GM18861 (cell line): ENCODE measurements around the gene BABAM2.

Source experiments
- ATAC-seq: cut with Tn5 transposase; IDR thresholded peaks from one replicate; pipeline ENCODE4 v1.9.1; 2021; ENCODE audit not compliant: unreplicated experiment

Gene BABAM2

DNA sequence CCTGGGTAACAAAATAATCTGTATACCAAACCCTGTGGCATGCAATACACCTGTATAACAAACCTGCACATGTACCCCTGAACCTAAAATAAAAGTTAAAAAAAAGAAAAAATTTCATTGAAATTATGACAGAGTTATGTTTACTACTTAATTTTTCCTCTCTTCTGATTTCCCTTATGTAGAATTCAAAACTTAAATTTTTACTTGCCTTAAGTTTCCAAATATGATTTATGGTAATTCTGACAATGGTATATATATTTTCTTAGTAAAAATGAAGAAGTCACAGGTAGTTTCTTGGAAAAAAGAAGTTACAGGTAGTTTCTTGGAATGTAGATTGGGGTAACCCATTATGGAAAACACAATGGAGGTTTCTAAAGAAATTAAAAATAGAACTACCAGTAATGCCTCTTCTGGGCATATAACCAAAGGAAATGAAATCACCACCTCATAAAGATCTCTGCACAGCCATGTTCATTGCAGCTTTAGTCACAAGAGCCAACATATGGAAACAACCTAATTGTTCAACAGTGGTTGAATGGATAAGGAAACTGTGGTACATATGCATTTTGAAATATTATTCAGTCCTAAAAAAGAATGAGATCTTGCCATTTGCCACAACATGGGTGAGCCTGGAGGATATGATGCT is 164.9 kb downstream of the BABAM2 start:
- ATAC-seq, result no peak

DNA sequence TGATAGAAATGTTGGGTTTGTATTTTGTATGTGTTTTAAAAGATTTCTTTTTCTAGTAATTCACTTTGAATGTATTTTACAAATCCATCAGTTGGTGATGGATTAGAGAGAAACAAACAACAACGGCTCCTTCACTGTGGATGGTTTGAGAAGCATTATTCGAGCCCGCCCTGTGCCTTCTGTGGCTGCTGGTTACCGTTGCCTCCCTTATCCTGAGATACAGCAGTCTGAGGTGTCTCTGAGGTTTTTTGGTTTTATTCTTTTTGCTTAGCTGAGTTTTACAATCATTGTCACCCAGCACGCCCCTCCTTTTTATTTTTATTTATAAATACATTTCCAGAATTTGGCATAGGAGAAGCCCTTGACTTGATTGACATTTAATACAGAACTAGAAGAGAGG is 168.3 kb downstream of the BABAM2 start:
- ATAC-seq, result no peak

DNA sequence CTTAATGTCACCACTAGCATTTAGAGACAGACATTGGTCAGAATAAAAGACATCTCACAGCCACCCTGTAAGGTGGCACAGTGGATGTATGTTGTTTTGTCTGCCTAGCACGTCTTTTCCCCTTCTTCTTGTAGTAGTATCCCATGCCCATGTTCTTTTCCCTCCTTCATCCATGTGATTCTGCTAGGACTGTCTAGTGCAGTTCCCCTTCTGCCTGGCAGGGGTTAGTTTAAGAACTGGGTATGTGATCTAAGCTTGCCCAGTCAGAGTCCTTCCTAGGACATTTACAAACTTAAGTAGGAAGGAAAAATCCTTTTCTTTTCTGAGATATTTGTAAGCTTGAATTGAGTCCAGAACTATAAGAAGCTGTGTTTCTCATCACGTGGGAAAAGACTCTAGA is 172.3 kb downstream of the BABAM2 start:
- ATAC-seq, result no peak

DNA sequence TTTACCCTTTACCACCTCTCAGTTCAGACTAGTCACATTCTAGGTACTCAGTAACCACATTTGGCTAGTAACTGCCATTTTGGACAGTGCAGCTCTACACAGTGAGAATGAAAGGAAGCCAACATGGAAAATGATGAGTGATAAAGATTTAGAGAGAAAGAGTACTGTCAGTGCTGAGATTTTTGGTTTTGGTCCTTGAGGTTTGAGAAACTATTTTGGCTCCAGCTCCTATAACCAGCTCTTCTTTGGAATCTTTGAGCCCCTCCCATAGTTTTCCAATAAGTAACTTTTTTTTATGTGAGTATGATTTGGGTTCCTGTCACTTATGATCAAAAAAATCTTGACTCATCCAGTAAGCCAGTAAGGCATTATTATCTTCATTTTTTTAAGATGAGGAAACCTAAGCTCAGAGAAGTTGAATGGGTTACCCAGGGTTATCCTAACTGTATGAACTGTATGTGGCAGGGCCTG is 173.0 kb downstream of the BABAM2 start:
- ATAC-seq, result no peak

DNA sequence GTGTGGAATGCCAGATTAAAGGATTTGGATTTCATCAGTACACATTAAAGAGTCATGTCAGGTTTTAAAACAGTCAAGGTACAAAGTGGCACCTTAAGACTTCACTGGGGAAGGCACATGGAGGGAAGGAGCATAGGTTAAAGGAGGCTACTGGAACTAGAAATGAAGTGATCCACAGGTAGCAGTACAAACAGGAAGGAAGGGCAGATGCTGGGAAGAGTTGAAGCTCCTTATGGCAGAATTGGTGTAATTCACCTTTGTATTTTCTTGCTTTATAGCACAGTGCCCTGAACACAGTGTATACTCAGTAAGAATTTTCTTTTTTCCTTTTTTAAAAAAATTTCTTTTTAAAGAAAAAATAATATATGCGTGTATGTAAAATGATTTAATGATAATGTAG is 177.1 kb downstream of the BABAM2 start:
- ATAC-seq, result no peak

DNA sequence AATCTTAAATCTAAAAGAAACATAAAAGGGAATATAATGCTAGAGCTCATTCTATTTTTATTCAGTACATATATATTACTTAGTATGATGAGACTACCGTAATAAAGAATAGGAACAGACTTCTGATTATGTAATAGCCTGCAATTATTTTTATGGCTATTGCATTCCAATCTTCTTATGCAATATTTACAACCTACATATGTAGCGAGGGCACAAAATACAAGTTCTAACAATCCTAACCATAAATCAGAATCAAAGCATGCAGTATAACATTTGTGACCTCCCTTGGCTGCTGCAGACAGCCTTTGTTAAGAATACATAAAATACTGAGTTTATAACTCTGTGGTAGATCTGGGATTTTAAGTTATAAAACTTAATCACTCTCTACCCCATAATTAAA is 177.6 kb downstream of the BABAM2 start:
- ATAC-seq, result no peak

DNA sequence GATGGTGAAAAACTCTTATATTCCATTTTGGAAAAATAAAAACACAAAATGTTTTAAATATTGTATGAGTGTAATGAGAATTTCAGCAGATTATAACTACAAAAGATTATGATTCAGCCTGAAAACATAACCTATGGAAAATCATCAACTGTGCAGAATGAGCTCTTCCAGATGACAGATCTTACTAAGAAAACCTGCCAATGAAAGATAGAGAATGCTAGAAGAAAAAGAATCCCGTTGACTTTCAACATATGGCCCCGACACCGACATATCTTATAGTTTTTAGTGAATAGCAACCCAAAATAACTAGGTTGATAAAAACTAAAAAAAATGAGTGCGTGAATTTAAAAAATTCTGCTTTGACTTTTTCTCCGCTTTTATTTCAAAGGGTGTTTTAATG is 178.0 kb downstream of the BABAM2 start:
- no peak for ATAC-seq

DNA sequence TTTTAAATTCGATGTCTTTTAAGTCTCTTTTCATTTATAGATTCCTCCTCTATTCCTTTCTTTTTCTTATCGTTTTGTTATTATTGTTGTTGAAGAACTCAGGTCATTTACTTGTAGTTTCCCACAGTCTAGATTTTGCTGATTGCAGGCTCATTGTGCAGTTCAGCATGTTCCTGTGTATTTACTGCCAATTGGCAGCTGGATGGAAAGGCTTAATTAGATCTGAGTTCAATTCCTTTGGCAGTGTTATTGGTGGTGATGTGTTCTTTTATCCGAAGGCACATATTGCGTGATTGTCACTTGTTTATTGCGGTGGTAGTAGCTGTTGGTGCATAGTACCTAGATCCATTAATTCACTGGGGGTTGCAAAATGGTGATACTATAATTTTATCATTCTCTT is 180.7 kb downstream of the BABAM2 start:
- no peak for ATAC-seq

DNA sequence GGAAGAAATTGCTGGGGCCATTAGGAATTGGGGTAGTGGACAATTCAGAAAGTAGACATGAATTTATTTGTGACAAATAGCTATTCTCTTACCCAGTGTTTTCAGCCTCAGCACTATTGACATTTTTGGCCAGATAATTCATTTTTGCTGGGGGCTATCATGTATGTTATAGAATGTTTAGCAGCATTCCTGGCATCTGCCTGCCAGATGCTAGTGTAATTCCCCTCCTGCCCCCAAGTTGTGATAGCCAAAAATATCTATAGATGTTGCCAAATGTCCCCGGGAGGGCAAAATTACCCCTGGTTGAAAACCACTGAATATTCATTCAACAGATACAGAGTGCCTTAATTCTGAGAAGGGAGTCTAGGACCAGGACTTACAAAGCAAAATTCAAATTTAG is 183.6 kb downstream of the BABAM2 start:
- no peak for ATAC-seq

DNA sequence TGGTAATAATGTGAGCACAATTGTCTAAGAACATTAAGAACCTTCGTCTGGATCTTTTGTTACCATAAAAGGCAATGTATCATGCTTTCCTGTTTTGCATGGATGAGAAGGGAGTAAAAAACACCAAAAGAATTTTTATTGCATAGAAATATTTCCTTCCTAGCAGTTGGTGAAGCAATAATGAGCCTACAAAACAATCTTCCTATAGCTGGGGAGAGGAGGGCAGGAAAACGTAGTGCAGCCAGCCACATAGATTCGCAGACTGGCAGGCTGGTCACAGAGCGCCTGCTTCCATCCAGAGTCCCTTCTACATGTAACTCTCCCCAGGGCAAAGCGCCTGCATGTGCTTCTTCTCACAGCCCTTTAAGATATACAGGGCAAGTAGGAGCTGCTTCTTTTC is 190.4 kb downstream of the BABAM2 start:
- no peak for ATAC-seq

DNA sequence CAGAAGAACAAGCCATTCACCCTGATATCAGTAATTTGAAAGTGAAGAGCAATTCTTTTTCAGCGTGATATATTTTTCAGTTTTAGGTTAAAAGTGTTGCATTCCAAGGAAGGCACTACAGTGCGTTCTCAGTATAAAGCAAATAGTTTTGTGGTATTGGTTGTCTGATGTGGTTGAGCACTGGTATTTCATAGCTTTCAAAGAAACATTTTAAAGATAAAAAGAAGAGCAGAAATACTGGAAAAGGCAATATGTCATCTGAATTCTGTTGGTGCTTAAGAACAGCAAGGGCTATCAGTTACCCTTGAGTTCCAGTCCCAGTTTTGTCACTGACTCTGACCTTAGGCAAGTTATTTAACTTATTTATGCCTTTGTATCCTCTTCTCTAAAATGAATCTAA is 191.6 kb downstream of the BABAM2 start:
- no peak for ATAC-seq

DNA sequence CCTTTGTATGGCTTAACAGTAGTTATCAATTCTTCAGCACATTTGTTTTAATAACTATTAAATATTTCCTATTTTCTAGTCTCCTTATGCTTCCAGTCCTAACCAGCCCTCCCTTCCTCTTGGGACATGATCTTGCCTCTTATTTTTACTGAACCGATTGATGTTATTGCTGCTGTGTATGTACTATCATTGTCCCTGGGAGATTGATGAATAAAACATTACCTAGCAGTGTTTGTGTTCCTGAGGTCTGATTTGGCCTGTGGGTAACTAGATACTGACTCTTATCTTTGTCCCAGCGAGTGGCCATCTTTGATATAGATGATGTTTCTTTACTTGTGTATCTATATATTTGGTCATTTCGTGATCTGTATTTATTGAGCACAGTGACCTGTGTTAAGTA is 192.9 kb downstream of the BABAM2 start:
- no peak for ATAC-seq

DNA sequence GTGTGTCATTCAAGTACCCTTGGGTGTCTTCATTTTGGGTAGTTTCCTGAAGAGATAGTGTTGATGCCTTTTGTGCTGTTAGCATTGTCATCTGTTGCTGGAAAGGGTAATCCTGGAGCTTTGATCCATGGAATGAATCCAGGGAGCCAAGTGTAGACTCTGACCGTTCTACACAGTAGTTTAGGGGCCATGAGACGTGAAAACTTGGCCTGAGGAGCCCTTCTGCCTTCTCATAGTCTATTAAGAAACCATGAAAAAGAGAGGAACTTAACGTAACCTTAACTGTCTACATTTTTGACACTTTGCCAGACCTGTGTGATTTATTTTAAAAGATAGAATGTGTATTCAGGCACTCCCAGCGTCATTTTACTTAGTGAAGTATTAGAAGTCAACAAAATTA is 194.0 kb downstream of the BABAM2 start:
- ATAC-seq, result no peak

DNA sequence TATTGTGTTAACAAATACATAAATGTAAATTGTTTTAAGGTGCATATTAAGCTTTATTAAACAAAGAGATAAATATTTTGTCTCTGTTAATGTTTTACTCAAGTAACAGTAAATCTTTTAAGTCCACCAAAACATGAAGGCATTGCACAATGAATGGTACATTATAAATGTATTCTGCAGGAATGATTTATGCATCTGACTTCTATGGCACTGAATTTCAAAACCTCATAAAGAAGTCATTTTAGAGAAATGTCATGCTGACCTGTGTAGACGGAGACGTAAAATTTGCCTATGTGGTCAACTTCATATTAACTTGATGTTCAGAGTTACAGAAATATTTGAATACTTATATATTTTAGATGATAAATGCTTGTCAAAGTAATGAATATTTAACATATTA is 194.7 kb downstream of the BABAM2 start:
- no peak for ATAC-seq

DNA sequence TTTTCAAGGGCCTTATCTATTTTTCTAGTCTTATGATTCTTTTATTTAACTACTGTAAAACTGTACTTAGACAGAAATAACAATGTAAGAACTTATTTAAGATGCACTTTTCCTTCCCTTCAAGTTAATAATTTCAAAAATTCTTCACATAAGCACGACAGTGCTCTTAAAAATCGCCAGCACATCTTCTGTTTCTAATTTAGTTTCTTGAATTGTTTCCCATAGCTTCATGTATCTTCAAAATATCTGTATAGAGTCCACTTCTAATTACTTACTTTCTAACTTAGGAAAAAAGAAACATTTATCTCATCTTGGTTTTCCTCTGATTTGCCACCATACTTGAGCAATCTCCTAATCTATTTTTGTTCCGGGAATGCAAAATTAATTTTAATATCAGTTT is 196.1 kb downstream of the BABAM2 start:
- no peak for ATAC-seq

DNA sequence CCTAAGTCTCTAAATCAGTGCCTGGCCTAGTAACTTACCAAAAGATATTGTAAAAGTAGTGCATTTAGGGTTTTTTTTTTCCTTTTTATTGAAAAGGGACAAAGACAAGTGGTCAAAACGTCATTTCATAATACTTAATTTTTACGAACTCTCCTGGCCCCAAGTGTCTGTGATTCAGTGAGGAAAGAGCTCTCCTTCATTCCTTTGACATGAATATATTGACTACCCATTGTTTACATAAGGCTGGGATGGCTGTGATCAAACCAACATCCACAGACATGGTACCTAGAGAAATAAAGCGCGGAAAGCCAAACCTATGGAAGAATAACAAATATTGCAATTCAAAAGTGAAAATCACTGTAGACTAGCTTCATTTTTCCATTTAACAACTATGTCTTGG is 198.4 kb downstream of the BABAM2 start:
- no peak for ATAC-seq

DNA sequence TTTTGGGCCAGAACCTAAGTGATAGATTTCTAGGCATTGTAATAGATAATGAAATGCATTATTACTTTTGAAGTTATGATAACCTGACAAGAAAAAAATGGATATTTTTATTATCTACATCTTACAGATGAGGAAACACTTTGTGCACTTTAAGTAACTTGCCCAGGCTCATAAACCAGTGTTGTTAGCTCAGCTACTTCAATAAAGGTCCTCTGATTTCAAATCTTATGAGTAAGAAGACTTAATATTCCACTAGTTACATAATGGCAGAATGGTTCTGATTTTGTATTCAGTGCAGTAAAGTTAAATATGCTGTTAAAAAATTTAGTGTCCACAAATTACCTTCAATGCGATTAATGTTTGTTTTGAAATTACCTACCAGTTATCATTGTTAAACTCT is 199.0 kb downstream of the BABAM2 start:
- no peak for ATAC-seq

DNA sequence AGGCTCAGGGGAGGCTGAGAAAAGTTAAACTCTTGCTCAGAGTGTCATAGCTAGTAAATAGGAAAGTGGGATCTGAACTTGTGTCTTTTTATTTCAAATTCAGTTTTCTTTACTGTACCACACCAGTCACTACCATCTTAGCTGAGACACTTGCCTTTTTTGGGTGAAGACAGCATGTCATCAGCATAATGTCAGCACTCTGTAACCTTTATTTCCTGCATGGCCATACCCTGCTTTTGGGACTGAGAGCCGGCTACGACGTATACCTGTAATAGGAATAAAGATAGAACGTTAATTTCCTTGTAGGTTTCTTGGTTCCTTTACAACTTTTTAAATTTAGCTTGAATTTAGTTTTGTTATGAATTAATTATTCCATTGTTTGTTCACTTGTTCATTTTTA is 202.8 kb downstream of the BABAM2 start:
- ATAC-seq, result no peak

DNA sequence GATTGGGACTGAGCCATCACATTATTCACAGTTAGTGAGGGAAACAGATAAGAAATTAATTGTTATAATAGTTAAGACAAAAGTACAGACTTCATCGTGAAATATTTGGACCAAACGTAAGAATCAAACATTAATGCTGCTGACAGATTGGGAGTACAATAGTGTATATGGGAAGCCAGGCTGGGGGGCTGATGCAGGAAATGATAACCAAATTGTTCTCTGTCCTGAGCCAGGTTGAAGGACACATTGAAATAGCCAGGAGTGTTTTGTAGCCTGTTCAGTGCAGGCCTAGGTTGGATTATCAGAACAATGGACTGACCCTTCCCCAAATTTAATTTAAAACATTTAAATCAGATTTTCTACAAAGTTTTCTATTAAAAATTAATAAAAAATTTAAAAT is 203.2 kb downstream of the BABAM2 start:
- no peak for ATAC-seq

DNA sequence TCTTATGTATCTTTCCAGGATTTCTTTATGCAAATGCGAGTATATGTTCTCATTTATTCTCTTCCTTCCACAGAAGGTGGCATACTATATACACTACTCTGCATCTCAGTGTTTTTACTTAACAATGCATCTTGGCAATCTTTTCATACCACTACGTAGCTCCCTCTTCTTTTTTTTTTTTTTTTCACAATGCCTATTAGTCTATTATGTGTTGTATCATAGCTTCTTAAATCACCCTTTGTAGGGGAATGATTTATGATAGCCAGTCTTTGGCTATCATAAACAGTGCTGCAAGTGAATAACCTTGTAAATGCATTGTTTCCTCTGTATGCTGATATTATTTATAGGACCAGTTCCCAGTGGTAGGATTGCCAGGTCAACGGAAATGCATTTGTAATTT is 204.2 kb downstream of the BABAM2 start:
- ATAC-seq, result no peak

DNA sequence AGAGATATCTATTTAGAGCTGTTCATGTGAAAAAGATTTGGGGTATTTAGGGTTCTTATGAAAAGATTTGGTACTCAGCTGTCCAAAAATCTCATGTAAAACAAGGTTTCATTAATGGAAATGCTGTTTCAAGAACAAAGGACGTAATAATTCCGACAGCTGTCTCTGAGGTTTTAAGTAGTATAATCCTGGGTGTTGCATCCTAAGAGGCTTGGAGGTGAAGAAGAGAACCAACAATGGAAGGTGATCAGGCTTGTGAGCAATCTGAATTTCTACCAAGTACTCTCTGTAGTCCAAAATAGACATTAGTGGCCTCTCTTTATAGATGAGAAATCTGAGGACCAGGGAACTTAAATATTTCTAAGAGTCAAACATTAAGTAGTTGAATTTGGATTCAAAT is 205.1 kb downstream of the BABAM2 start:
- ATAC-seq, result no peak

DNA sequence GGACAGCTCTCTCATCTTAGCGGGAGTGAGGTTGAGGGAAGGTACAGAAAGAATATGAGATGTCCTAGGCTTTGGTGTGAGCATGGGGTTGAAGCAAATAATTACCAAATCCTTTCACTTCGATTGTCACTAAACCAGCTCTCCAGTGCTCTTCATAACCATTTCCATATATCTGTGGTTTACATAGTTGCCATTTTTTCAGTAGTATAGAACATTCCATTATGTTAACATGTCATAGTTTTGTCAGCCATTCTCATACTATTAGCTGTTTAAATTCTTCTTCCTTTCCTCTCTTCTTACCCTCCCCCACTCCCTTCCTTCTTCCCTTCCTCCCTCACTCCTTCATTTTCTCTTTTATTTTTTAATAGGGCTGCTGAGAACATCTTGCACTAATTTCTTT is 205.9 kb downstream of the BABAM2 start:
- ATAC-seq, result no peak

DNA sequence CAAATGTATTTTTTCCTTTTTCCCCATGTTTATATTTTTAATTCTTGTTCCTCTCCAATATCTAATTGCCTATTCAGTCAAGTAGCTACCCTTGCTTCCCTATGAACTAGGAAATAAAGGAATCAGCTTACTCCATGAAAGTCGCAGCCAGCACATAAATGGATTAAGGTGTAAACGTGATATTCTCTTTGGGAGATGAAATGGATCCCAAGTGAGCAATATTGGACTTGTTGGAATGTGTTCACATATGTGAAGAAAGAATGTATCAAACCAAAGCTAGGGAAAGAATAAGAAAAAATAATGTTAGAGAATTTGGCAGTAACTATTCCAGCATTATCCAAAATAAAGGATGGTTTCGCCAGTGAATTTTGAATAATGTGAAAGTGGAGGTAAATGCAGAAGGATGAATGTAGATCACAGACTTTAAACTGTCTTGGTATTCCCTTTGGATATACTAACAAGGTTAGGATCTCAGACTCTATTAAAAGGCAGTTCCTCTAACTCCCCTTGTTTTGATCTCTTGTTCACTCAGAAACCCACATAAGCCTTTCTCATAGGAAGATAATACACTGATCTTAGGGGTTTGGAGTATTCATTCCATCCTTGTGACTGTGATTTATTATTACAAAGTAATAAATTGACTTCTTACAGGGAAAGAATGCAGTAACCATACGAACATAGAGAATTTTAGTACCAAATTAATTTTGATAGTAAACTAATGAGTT is 208.1 kb downstream of the BABAM2 start:
- ATAC-seq, result no peak
